Measurements from ENCODE around the gene PANK4. TPM values are rescaled to one million over a fixed set of nuclear protein-coding genes. Genes with fewer than 3 reads are reported as not detected.
A peak's percentile ranks its signal among the peaks of the same experiment; 100 is the strongest.

PANK4 gene
- polyA plus RNA-seq, 3 donors from 2014 or later, result 9.1 to 23.3 (median 9.8) TPM

- Mint-ChIP-seq H3K36me3 (no peaks in the 10 kb centered on the region), H3K27ac (peak overlapping the region; percentile 29 to 86 (median 48)), H3K27me3 (ENCODE audit: low read depth in 3 of 3) (peaks cover 6 to 24% (median 14%) of the 10 kb centered on the region in 3 donors), H3K4me1 (peaks cover 16 to 30% of the 10 kb centered on the region in 2 donors), H3K4me3 (peak overlapping the region in 1 of 5 donors; percentile 55), H3K9me3 (no peaks in the 10 kb centered on the region)
- DNase-seq, result no peak
Measured at GRCh38 chr1:2544875-2545640, 18.7 kb upstream of the PANK4 start.

GRCh38 chr1:2544093-2544874, 17.9 kb upstream of the PANK4 start:
- no peak overlapping the region for H3K4me3 Mint-ChIP-seq
- peaks cover 6 to 21% (median 14%) of the 10 kb centered on the region in 3 donors for H3K27me3 Mint-ChIP-seq (ENCODE audit: low read depth in 3 of 3)
- peak overlapping the region in 3 of 6 donors; percentile 21 to 30 (median 28) for H3K27ac Mint-ChIP-seq
- no peaks in the 10 kb centered on the region for H3K9me3 Mint-ChIP-seq
- peaks cover 16 to 27% of the 10 kb centered on the region in 2 donors for H3K4me1 Mint-ChIP-seq
- no peaks in the 10 kb centered on the region for H3K36me3 Mint-ChIP-seq
- no peak for DNase-seq

DNA sequence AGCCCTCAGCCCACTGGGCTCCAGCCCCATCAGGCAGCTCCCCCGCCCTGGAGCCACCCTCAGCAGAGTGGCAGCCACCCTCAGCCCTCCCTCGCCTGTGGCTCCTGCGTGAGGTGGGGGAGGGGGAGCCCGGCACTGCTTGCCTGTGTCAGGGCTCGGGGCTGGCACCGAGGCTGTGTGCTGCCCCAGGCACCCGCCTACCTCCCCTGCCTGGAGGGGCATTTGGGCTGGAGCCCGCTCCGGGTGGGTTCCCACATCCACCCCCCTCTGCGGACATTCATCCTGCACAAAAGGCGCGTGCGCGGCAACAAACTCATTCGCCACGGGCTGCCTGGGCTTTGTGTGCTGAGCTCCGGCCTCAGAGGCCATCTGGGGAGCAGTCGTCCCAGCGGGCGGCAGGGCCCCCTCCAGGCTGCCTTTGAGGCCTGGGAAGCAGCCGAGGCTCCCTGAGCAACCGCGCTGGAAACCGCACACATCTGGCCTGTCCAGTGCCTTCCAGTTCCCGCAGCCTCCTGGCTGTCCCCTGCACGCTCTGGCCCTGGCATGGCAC, 17.2 kb upstream of the PANK4 start:
- Mint-ChIP-seq H3K4me3 (no peak overlapping the region), H3K4me1 (peaks cover 11 to 22% of the 10 kb centered on the region in 2 donors), H3K27ac (no peak overlapping the region), H3K36me3 (no peaks in the 10 kb centered on the region), H3K9me3 (no peaks in the 10 kb centered on the region), H3K27me3 (ENCODE audit: low read depth in 3 of 3) (peaks cover 4 to 18% (median 11%) of the 10 kb centered on the region in 3 donors)
- peak; percentile 50 to 51 (median 50) for DNase-seq

DNA sequence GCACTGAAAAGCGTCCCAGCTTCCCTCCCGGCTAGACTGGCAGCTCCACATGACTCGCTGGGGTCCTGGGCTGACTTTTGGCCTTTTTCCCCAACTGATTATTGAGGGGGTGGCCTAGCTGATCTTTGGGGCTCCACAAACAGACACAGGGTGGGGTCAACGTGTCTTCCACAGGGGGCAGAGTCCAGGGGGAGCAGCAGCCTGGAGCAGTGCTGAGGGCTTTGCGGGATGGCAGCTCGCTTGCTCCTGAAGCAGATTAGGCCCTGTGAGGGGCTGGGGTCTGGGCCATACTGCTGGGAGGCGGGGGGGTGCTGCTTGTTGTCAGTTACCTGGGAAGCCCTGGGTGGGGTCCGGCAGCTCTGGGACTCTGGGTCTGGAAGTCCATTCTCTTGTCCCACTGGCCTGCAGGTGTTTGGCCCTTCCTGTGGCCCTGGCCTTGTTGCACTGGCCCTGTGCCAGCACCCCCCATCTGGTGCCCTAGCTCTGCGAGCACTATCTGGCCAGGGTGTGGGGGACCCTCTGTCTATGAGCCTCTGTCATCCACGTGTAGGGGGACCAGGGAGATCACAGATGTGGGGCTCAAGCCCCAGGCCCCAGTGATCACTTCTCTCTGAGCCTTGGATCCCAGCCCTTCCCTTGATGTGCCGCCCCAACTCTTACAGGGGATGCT, 16.0 kb upstream of the PANK4 start:
- no peak for DNase-seq
- no peaks in the 10 kb centered on the region for H3K36me3 Mint-ChIP-seq
- no peak overlapping the region for H3K4me3 Mint-ChIP-seq
- H3K27me3 Mint-ChIP-seq (ENCODE audit: low read depth in 3 of 3), result peaks cover 3 to 9% (median 5%) of the 10 kb centered on the region in 3 donors
- H3K4me1 Mint-ChIP-seq, result peaks cover 8 to 14% of the 10 kb centered on the region in 2 donors
- H3K9me3 Mint-ChIP-seq, result no peaks in the 10 kb centered on the region
- no peak overlapping the region for H3K27ac Mint-ChIP-seq

DNA sequence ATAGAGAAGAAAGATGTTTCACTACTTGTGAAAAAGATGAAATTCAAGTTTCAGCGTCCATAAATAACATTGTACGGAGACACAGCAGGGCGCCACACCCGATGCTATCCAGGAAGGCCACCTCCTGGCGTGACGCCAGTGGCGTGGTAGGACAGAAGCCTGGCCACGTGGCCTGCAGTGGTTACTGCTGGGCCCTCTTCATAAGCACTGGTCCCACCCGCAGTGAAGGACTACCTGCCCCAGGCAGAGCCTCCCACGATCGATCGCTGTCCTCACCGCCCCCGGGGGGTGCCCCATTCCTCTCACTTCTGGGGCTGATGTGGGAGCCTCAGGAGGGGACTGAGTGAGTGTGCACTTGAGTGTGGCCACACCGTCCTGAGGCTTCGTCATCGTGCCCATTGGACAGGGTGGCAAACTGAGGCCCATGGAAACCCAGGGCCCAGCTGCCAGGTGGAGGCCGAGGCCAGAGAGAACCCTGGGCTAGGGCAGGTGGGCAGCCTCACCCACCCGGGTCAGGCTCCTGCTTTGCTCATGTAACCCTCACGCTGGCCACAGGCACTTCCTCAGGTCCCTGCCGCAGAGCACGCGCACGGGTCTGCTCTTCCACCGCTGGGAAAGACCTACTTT, 15.3 kb upstream of the PANK4 start:
- peaks cover under 1 to 4% (median 1%) of the 10 kb centered on the region in 3 donors for H3K27me3 Mint-ChIP-seq (ENCODE audit: low read depth in 3 of 3)
- no peaks in the 10 kb centered on the region for H3K36me3 Mint-ChIP-seq
- H3K27ac Mint-ChIP-seq, result no peak overlapping the region
- no peaks in the 10 kb centered on the region for H3K9me3 Mint-ChIP-seq
- DNase-seq, result no peak
- H3K4me3 Mint-ChIP-seq, result peak overlapping the region in 1 of 5 donors; percentile 18
- peaks cover 8 to 14% of the 10 kb centered on the region in 2 donors for H3K4me1 Mint-ChIP-seq

- no peak for DNase-seq
- H3K9me3 Mint-ChIP-seq, result no peaks in the 10 kb centered on the region
- H3K27me3 Mint-ChIP-seq (ENCODE audit: low read depth in 3 of 3), result peaks cover 0 to 3% (median 0%) of the 10 kb centered on the region in 3 donors
- H3K36me3 Mint-ChIP-seq, result no peaks in the 10 kb centered on the region
- H3K4me1 Mint-ChIP-seq, result peaks cover 8 to 14% of the 10 kb centered on the region in 2 donors
- no peak overlapping the region for H3K27ac Mint-ChIP-seq
- no peak overlapping the region for H3K4me3 Mint-ChIP-seq
Measured at GRCh38 chr1:2540816-2541492, 14.6 kb upstream of the PANK4 start.

GRCh38 chr1:2539312-2539907, 13.0 kb upstream of the PANK4 start:
- Mint-ChIP-seq H3K27ac (no peak overlapping the region), H3K4me1 (peaks cover 8 to 11% of the 10 kb centered on the region in 2 donors), H3K36me3 (no peaks in the 10 kb centered on the region), H3K4me3 (no peak overlapping the region), H3K9me3 (no peaks in the 10 kb centered on the region), H3K27me3 (ENCODE audit: low read depth in 3 of 3) (peaks cover 0 to 3% (median 2%) of the 10 kb centered on the region in 3 donors)
- no peak for DNase-seq

GRCh38 chr1:2538872-2539271, 12.5 kb upstream of the PANK4 start:
- Mint-ChIP-seq H3K4me1 (peaks cover 8 to 9% of the 10 kb centered on the region in 2 donors), H3K27me3 (ENCODE audit: low read depth in 3 of 3) (peaks cover 0 to 4% (median 3%) of the 10 kb centered on the region in 3 donors), H3K4me3 (no peak overlapping the region), H3K9me3 (no peaks in the 10 kb centered on the region), H3K27ac (no peak overlapping the region), H3K36me3 (no peaks in the 10 kb centered on the region)
- DNase-seq, result no peak

DNA sequence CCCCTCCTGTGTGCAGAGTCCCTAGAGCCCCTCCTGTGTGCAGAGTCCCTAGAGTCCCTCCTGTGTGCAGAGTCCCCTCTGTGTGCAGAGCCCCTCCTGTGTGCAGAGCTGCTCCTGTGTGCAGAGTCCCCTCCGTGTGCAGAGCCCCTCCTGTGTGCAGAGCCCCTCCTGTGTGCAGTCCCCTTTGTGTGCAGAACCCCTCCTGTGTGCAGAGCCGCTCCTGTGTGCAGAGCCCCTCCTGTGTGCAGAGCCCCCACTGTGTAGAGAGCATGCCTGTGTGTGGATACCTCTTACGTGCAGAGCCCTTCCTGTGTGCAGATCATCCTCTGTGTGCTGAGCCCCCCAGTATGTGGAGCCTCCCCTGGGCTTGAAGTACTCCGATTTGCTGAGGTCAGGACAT, 12.0 kb upstream of the PANK4 start:
- no peak for DNase-seq
- H3K27me3 Mint-ChIP-seq (ENCODE audit: low read depth in 3 of 3), result peaks cover 0 to 5% (median 3%) of the 10 kb centered on the region in 3 donors
- no peak overlapping the region for H3K4me3 Mint-ChIP-seq
- H3K4me1 Mint-ChIP-seq, result peaks cover 8 to 9% of the 10 kb centered on the region in 2 donors
- H3K27ac Mint-ChIP-seq, result peak overlapping the region in 1 of 6 donors; percentile 45
- H3K36me3 Mint-ChIP-seq, result no peaks in the 10 kb centered on the region
- no peaks in the 10 kb centered on the region for H3K9me3 Mint-ChIP-seq

DNA sequence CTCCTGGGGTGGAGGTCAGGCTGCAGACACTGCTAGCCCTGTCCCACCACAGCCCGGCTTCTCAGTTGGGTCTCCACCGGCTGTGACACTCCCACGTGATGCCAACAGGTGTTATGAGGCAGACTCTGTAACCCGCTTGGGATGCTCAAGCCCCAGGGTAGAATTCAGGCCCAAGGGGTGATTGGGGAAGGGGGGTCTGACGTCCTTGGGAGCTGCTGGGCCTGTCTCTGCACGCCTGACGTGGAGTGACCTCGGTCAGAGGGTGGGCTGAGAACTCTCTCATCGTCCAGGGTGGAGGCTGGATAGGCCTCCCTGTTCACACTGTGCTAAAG, 11.4 kb upstream of the PANK4 start:
- H3K4me1 Mint-ChIP-seq, result peaks cover 8 to 9% of the 10 kb centered on the region in 2 donors
- peaks cover 0 to 5% (median 3%) of the 10 kb centered on the region in 3 donors for H3K27me3 Mint-ChIP-seq (ENCODE audit: low read depth in 3 of 3)
- no peak overlapping the region for H3K27ac Mint-ChIP-seq
- no peak for DNase-seq
- no peaks in the 10 kb centered on the region for H3K36me3 Mint-ChIP-seq
- H3K4me3 Mint-ChIP-seq, result no peak overlapping the region
- no peaks in the 10 kb centered on the region for H3K9me3 Mint-ChIP-seq

DNA sequence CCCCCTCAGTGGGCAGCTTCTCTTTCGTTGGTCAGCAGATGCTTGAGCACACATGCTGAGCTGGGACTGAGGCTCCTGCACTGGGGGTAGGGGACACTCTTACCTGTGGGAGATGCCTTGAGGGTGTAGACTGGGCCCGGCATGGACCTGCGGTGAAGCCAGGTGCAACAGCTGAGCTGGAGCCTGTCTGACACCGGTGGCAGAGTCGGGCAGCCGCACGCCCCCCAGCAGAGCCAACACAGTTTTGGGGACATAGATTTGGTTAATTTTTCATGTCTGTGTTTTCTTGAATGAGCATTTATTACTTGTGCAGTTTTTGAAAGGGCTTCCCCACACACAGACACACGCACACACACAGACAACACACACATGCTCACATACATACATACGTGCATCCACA, 9.6 kb upstream of the PANK4 start:
- Mint-ChIP-seq H3K4me3 (no peak overlapping the region), H3K27ac (no peak overlapping the region), H3K9me3 (no peaks in the 10 kb centered on the region), H3K36me3 (no peaks in the 10 kb centered on the region), H3K27me3 (ENCODE audit: low read depth in 3 of 3) (peaks cover 2 to 5% (median 2%) of the 10 kb centered on the region in 3 donors), H3K4me1 (peaks cover 0 to 2% of the 10 kb centered on the region in 2 donors)
- no peak for DNase-seq

GRCh38 chr1:2535455-2535854, 9.1 kb upstream of the PANK4 start:
- no peak overlapping the region for H3K27ac Mint-ChIP-seq
- no peaks in the 10 kb centered on the region for H3K36me3 Mint-ChIP-seq
- H3K9me3 Mint-ChIP-seq, result no peaks in the 10 kb centered on the region
- H3K4me1 Mint-ChIP-seq, result peaks cover 0 to 1% of the 10 kb centered on the region in 2 donors
- no peak overlapping the region for H3K4me3 Mint-ChIP-seq
- H3K27me3 Mint-ChIP-seq (ENCODE audit: low read depth in 3 of 3), result peaks cover 2 to 5% (median 2%) of the 10 kb centered on the region in 3 donors
- DNase-seq, result no peak
